Pancreas (tissue), 10 donors: ENCODE results near the gene SHROOM2. TPM values are rescaled to one million over a fixed set of nuclear protein-coding genes. Genes with fewer than 3 reads are reported as not detected.

ENCODE experiments used
- ATAC-seq, 4 donors: fragments of 200-7000 bp; cut with Tn5 transposase; one replicate each; pipeline versions ENCODE4 v1.8.0 to v1.9.1; 2020; ENCODE audit warnings: mild to moderate bottlenecking in 4 of 4, moderate library complexity in 4 of 4
- DNase-seq, 6 donors: peaks; one replicate each; pipeline ENCODE4 v3.0.0-alpha.2; 2020
- FAIRE-seq: peaks from 2 replicates; lab custom pipeline; 2012; peaks lifted over from hg19 to GRCh38; lab: Jason Lieb, UNC
- H3K27ac ChIP-seq, 4 donors: fragments of 200-600 bp; sonication (generic); 1 replicate in 3 of 4; 2 replicates in 1 of 4; pipeline versions ENCODE4 v1.5.0 to v1.8.0; 2020
- H3K27me3 ChIP-seq, 4 donors: fragments of 200-600 bp; one replicate each; pipeline ENCODE4 v1.8.0; 2021
- H3K36me3 ChIP-seq, 3 donors: fragments of 200-600 bp; sonication (generic) in 1 of 3; one replicate each; pipeline versions ENCODE4 v1.5.0 to v1.8.0; 2020 to 2021
- H3K4me1 ChIP-seq, 3 donors: fragments of 200-600 bp; one replicate each; pipeline ENCODE4 v1.8.0; 2021
- H3K4me3 ChIP-seq, 4 donors: fragments of 200-600 bp; sonication (generic) in 2 of 4; one replicate each; pipeline versions ENCODE4 v1.5.0 to v1.8.0; 2020 to 2021
- H3K9me3 ChIP-seq, 4 donors: fragments of 200-600 bp; one replicate each; pipeline ENCODE4 v1.8.0; 2021
- CTCF ChIP-seq, 4 donors: fragments of 200-600 bp; sonication (generic) in 3 of 4; IDR thresholded peaks; one replicate each; pipeline versions ENCODE4 v1.5.0 to v1.8.0; 2021; ENCODE audit warnings: antibody characterized with exemption in 4 of 4
- WGBS, 2 donors: extraction: QIAGEN DNeasy Blood & Tissue Kit; methylation state at CpG; one replicate each; pipeline ENCODE4 v1.1.7; 2013; 5-methylcytosine and 5-hydroxymethylcytosine counted together
- intact Hi-C, 3 donors: fragments of 100-400 bp; cut with DNase I; formaldehyde crosslinking; loops; one replicate each; pipeline versions ENCODE4 v1.11.1 to v1.14.2; 2022
- polyA plus RNA-seq, 2 donors: library from polyadenylated mRNA; stranded (reverse); fragments of 200-250 nt; gene quantifications; one replicate each; pipeline ENCODE4 v1.2.3, GENCODE V29; 2013
- total RNA-seq, 6 donors: library from RNA; stranded (reverse); fragmentation: NEBNext Ultra II Directional in 4 of 6; extraction: Animal tissue kit (Norgen Biotek cat#: 25700) in 4 of 6; gene quantifications; one replicate each; pipeline versions ENCODE4 v1.2.1 to v1.2.4, GENCODE V29; 2021 to 2023
- donor health status: healthy with polysubstance abuse.
- donor health status: DM: no; HTN: no; CAD: no; lungs with moderate emphysema.
- donor health status: DM: no; HTN: no; CAD: no.
- donor health status: control.
- donor health status: control.
- donor health status: Bipolar disorder and iron deficiency.
- donor health status: DM: yes; HTN: yes; CAD: no.
- donor health status: DM: no; HTN: no; CAD: no.
- donor health status: DM: no; HTN: no; CAD: no.
- donor health status: DM: yes; HTN: yes; CAD: no.

Gene SHROOM2
- total and polyA plus RNA-seq, 8 donors: 3.2 to 6.6 (median 3.8) TPM

GRCh38 chrX:9788911-9789310 lies 2.7 kb downstream of the SHROOM2 start:
- Histone ChIP-seq H3K27ac (peak overlapping the region in 1 of 4 donors; percentile 46), H3K9me3 (no peaks in the 10 kb centered on the region), H3K4me1 (no peaks in the 10 kb centered on the region), H3K4me3 (no peak overlapping the region), H3K27me3 (no peaks in the 10 kb centered on the region), H3K36me3 (no peaks in the 10 kb centered on the region)
- no peak for FAIRE-seq
- DNase-seq: peak in 3 of 6 donors; percentile 38 to 50 (median 47)
- intact Hi-C loops: no loop called here
- 4 to 10% methylated on average over 2 of the region's 2 CpGs for WGBS, 2 donors
- peak; percentile 56 to 75 (median 62) for ATAC-seq
- TF ChIP-seq CTCF (IDR thresholded peaks at IDR 0.05): no peak

DNA sequence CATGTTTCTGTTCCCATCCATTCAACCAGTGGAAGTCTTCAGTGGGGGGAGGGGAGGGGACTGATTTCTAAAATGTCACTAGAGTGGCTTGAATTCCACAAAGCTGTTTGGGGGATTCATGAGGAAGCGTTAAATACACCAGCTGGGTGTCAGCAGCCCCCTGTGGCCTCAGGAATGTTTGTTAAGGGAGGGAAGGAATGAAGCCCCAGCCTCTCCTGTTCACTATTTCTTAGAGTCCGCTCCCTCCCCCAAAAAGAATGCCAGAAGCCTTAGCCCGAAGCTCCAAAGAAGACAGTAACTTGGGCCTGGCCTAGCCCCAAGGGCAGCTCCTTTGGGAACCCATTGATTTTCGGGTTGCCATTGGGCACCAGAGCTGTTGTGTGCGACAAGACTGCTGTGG lies 3.3 kb downstream of the SHROOM2 start:
- no peak for DNase-seq
- Histone ChIP-seq H3K36me3 (no peaks in the 10 kb centered on the region), H3K4me3 (no peak overlapping the region), H3K27me3 (no peaks in the 10 kb centered on the region), H3K27ac (peak overlapping the region in 1 of 4 donors; percentile 41), H3K9me3 (no peaks in the 10 kb centered on the region), H3K4me1 (no peaks in the 10 kb centered on the region)
- FAIRE-seq: no peak
- no peak for TF ChIP-seq CTCF (IDR thresholded peaks at IDR 0.05)
- intact Hi-C loops: no loop called here
- ATAC-seq: no peak
- 52 to 78% methylated on average over 5 of the region's 5 CpGs for WGBS, 2 donors

DNA sequence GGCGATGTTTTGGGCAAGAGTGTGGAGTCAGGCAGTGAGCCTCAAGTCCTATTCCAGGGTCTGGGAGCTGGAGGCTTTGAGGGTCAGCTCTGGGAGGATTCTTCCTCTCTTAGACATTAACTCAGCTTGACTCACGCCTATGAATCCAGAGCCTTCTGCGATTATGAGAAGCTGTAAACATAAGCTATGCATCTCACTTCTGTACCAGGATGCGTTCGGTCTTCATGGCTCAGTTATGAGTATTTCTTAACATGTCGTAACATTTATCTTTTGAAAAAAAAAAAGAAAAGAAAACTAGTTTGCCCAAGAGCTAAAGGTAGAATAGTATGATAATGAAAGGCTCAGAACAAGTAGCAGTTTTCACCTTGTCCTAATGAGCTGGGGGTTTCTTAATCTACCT lies 4.6 kb downstream of the SHROOM2 start:
- no peak for FAIRE-seq
- Histone ChIP-seq H3K4me1 (no peaks in the 10 kb centered on the region), H3K27ac (no peak overlapping the region), H3K9me3 (no peaks in the 10 kb centered on the region), H3K27me3 (no peaks in the 10 kb centered on the region), H3K36me3 (no peaks in the 10 kb centered on the region), H3K4me3 (no peak overlapping the region)
- no peak for DNase-seq
- no peak for ATAC-seq
- TF ChIP-seq CTCF (IDR thresholded peaks at IDR 0.05): no peak
- intact Hi-C loops: no loop called here
- WGBS, 2 donors: 80 to 91% methylated on average over 6 of the region's 6 CpGs

GRCh38 chrX:9794495-9794894 lies 8.3 kb downstream of the SHROOM2 start:
- intact Hi-C loops: no loop called here
- TF ChIP-seq CTCF (IDR thresholded peaks at IDR 0.05): no peak
- no peak for FAIRE-seq

DNA sequence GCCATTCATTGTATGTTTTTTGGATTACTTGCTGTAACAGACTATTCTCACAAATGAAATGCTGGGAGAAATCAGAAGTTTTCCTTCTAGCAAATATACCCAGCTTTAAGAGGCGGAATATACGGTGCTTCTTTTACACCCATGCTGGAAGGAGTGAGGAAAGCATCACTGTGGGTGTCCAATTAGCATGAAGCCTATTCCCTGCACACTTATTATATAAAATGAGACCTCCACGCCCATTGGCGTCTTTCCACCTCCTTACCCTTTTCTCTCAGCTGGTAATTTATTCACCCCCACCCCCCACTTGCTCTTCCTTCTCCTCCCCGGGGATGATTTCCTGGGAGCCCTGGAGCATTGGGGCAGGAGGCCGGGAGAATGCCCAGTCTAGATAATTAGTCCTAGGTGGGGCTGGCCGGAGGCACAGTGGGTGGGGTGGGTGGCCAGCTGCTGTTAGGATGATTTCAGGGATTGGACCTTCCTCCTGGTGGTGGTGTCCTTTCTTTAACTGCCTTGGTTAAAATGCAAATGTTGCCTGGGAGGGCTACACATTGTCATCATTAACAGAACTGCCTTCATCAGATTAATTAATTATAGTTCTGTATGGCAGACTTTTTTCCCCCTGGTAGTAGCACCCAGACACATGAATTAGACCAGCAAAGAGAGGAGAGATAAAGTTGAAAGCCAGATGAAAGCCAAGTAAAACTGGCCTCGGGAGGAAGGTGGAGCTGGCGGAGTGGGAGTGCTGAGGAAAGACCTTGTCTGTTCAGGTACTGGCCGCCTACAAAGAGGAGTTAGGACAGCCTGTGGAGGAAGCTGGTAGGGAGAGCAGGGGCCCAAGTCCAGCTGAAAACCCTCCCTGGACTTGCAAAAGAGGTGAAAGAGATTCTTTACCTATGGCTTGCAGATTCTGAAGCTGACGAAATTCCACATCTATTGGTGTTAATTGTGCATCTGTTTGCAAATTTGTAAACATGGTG lies 11.4 kb downstream of the SHROOM2 start:
- 52 to 66% methylated on average over 11 of the region's 11 CpGs for WGBS, 2 donors
- H3K27me3 ChIP-seq: no peaks in the 10 kb centered on the region
- H3K27ac ChIP-seq: no peak overlapping the region
- no peaks in the 10 kb centered on the region for H3K9me3 ChIP-seq
- FAIRE-seq (no peak), ATAC-seq (peak in 1 of 4 donors; percentile 58), DNase-seq (no peak)
- H3K4me3 ChIP-seq: no peak overlapping the region
- H3K36me3 ChIP-seq: no peaks in the 10 kb centered on the region
- H3K4me1 ChIP-seq: no peaks in the 10 kb centered on the region
- no peak for TF ChIP-seq CTCF (IDR thresholded peaks at IDR 0.05)
- intact Hi-C loops: no loop called here

More at GRCh38 chrX:9794495-9794894, 8.3 kb downstream of the SHROOM2 start:
- no peaks in the 10 kb centered on the region for H3K4me1 ChIP-seq
- ATAC-seq (no peak), DNase-seq (no peak)
- 91 to 94% methylated on average over 7 of the region's 7 CpGs for WGBS, 2 donors
- H3K9me3 ChIP-seq: no peaks in the 10 kb centered on the region
- H3K27ac ChIP-seq: no peak overlapping the region
- no peak overlapping the region for H3K4me3 ChIP-seq
- H3K27me3 ChIP-seq: no peaks in the 10 kb centered on the region
- H3K36me3 ChIP-seq: no peaks in the 10 kb centered on the region
